Large intestine (tissue), 3 donors: ENCODE results near the gene GPR137B. TPM values are rescaled to one million over a fixed set of nuclear protein-coding genes. Genes with fewer than 3 reads are reported as not detected.

Experiments used
- DNase-seq, 2 donors: peaks; one replicate each; pipeline versions ENCODE4 v3.0.0 to v3.0.0-alpha.2; 2013
- H3K27ac ChIP-seq: one replicate; pipeline ENCODE4 v1.5.1; 2013; ENCODE audit warnings: low read length
- H3K27me3 ChIP-seq: 2 replicates; pipeline ENCODE4 v1.6.1; 2013; ENCODE audit warnings: low read length; ENCODE audit not compliant: control insufficient read depth, insufficient read depth
- H3K36me3 ChIP-seq: 2 replicates; pipeline ENCODE4 v1.6.1; 2013; ENCODE audit warnings: low read length; ENCODE audit not compliant: control insufficient read depth, insufficient read depth
- H3K4me1 ChIP-seq: one replicate; pipeline ENCODE4 v1.6.1; 2013; ENCODE audit warnings: low read length; ENCODE audit not compliant: control insufficient read depth, insufficient read depth
- H3K4me3 ChIP-seq: one replicate; pipeline ENCODE4 v1.5.1; 2013; ENCODE audit warnings: low read length
- H3K9me3 ChIP-seq: one replicate; pipeline ENCODE4 v1.6.1; 2013; ENCODE audit warnings: mild to moderate bottlenecking, low read depth, low read length, moderate library complexity; ENCODE audit not compliant: control insufficient read depth
- WGBS: methylation state at CpG from one replicate; pipeline ENCODE4 v1.1.5; 2013; ENCODE audit warnings: low lambda C conversion rate; ENCODE audit not compliant: insufficient coverage; 5-methylcytosine and 5-hydroxymethylcytosine counted together
- polyA plus RNA-seq: library from polyadenylated mRNA; unstranded; fragments of 120-200 nt; gene quantifications from one replicate; pipeline ENCODE4 v1.2.1, GENCODE V29; 2013

Gene GPR137B
- polyA plus RNA-seq, 1 donor: 7.6 TPM

GRCh38 chr1:236253119-236253518 is 110.8 kb downstream of the GPR137B start:
- DNase-seq: no peak
- Histone ChIP-seq H3K4me3 (no peak overlapping the region), H3K4me1 (no peaks in the 10 kb centered on the region), H3K27me3 (no peaks in the 10 kb centered on the region), H3K27ac (no peak overlapping the region), H3K36me3 (no peaks in the 10 kb centered on the region), H3K9me3 (peaks cover 3% of the 10 kb centered on the region)
- WGBS: no CpG with 5 or more reads among the region's 1 CpG

- no CpG with 5 or more reads among the region's 4 CpGs for WGBS
- no peak overlapping the region for H3K4me3 ChIP-seq
- no peak overlapping the region for H3K27ac ChIP-seq
- no peak for DNase-seq
- no peaks in the 10 kb centered on the region for H3K36me3 ChIP-seq
- H3K9me3 ChIP-seq: peaks cover 3% of the 10 kb centered on the region
- no peaks in the 10 kb centered on the region for H3K4me1 ChIP-seq
- no peaks in the 10 kb centered on the region for H3K27me3 ChIP-seq
Measured at GRCh38 chr1:236253918-236254637, 111.7 kb downstream of the GPR137B start.

GRCh38 chr1:236257216-236257615 is 114.9 kb downstream of the GPR137B start:
- DNase-seq: no peak
- H3K27me3 ChIP-seq: no peaks in the 10 kb centered on the region
- no peak overlapping the region for H3K27ac ChIP-seq
- no peaks in the 10 kb centered on the region for H3K36me3 ChIP-seq
- H3K4me1 ChIP-seq: no peaks in the 10 kb centered on the region
- peaks cover 9% of the 10 kb centered on the region for H3K9me3 ChIP-seq
- H3K4me3 ChIP-seq: no peak overlapping the region

GRCh38 chr1:236258114-236258622 is 115.8 kb downstream of the GPR137B start:
- 100% methylated on average over 3 of the region's 4 CpGs for WGBS
- DNase-seq: no peak
- H3K4me3 ChIP-seq: no peak overlapping the region
- H3K27ac ChIP-seq: no peak overlapping the region
- H3K27me3 ChIP-seq: no peaks in the 10 kb centered on the region
- H3K4me1 ChIP-seq: no peaks in the 10 kb centered on the region
- H3K36me3 ChIP-seq: no peaks in the 10 kb centered on the region
- peaks cover 9% of the 10 kb centered on the region for H3K9me3 ChIP-seq

Other genes with a start within 250 kb of the GPR137B start
- gene NID1, start 77.4 kb upstream of the GPR137B start, polyA plus RNA-seq: 76.0 TPM
- gene ERO1B, start 139.4 kb downstream of the GPR137B start, polyA plus RNA-seq: 10.8 TPM